ENCODE measurements around the gene ANKS6. TPM values are rescaled to one million over a fixed set of nuclear protein-coding genes. Genes with fewer than 3 reads are reported as not detected.

ANKS6 gene
- total RNA-seq, 2 experiments from 2014 or later, result 21.2 to 23.2 TPM

DNA sequence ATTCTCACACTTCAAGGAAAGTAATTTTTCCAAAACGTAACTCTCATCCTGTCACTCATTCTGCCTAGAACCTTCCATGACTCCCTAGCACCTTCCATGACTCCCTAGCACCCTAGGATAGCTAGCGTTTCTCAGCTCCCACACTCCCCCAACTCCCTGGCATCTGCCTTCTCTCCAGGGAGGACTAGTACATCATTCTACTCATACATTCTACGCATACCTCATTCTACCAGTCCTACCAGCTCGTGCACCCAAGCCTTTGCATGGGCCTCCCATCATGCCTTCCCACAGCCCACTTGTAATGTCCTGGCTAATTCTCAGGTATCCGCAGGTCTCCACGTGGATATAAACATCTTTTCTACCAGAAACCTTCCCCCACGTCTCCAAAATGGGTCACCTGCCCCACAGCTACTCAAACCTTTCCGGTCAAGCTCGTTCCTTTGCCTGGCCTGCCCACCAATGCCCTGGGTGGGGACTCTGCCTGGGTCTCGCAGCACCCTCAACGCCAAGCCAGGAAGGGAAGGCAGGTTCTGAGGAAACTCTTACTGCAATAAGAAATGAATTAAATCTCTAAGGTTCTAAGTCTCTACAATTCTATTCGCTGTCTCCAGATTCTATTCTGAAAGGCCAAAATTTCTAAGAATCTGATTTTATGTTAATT, 930 bp downstream of the ANKS6 start:
- ChIA-PET CTCF (no interaction called here), POLR2A (no interaction called here)

DNA sequence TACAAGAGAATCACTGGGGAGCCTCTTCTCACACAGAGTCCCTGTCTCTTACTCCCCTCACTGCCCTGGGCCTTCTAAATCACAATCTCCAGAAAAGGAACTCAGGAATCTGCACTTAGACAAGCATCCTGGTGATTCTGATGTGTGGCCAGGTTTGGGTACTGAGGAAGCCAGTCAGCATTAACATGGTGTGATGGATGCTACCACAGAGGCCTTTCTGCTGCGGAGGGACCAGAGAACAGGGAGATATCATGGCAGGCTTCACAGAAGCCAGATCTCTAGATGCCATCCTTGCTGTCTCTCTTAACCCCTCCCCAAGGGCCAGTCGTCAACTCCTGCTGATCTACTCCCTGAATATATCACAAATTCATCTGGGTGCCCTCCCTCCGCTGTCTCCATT, 1.6 kb downstream of the ANKS6 start:
- POLR2A ChIA-PET, result no interaction called here

DNA sequence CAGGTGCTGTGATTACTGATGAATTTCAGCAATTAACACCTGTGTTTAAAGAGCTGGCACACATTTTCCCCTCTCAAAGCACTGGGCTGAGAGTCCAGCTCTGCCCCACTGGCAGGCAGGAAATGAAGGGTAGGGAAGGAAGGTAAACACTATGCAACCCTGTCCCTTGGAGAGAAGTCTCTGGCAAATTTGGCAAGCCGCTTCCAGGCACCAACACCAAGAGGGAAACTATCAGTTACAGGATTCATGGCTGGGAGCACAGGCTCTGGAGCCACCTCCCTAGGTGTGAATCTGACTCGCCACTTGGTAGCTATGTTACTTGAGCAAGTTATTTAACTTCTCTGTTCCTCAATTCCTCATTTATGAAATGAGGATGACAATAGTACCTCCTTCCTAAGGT, 3.3 kb downstream of the ANKS6 start:
- POLR2A ChIA-PET, result no interaction called here
- CTCF ChIA-PET, result interaction anchor here (2.1 to 2.2 kb wide), 2 partner anchors 17 to 18 kb away, joined by 4 to 5 read pairs; no protein-coding TSS in a partner anchor

More for the DNA sequence above, 1.6 kb downstream of the ANKS6 start:
- CTCF ChIA-PET, result no interaction called here

DNA sequence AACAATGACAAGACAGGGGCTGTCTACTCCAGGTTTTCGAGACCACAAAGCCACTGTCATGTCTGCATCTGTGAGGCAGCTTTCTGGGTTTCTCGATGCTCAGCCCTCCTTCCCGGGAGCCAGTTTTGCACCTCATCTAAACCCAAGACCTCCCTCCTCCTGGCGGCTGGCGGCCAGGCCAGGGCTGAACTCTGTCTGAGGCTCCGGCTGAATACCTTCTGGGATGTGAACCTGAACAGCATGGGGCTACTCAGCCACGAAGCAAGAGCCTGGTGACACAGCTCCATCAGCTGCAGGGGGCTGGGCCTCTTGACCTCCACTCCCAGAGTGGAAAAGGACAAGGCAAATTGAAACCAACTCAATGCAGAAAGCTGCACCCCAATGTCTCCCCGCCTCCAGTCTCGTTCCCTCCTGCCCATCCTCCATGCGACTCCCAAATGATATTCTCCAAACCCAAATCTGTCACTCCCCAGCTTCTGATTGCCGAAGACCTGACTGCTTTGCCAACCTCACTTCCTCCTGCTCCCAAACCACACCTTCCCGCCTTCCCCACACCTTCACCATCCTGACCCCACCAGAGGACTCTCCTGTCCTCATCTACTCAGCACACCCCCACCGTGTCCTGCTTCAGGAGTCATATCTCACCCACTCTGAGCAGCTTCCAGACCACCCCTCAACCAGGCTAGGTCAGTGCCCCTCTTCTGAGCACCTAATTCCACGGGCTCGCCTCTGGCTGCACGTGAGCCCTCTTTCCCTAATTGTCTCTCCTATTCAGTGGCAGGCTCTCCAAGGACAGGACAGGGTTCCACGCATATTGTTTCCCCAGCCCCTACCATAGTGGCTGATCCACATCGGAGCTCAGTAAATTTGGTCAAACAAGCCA, 4.5 kb downstream of the ANKS6 start:
- CTCF ChIA-PET, result interaction anchor here (0.7 to 2.2 kb wide), 4 partner anchors 16 to 476 kb away, joined by 3 to 5 read pairs (median 4); no protein-coding TSS in a partner anchor
- POLR2A ChIA-PET, result no interaction called here

DNA sequence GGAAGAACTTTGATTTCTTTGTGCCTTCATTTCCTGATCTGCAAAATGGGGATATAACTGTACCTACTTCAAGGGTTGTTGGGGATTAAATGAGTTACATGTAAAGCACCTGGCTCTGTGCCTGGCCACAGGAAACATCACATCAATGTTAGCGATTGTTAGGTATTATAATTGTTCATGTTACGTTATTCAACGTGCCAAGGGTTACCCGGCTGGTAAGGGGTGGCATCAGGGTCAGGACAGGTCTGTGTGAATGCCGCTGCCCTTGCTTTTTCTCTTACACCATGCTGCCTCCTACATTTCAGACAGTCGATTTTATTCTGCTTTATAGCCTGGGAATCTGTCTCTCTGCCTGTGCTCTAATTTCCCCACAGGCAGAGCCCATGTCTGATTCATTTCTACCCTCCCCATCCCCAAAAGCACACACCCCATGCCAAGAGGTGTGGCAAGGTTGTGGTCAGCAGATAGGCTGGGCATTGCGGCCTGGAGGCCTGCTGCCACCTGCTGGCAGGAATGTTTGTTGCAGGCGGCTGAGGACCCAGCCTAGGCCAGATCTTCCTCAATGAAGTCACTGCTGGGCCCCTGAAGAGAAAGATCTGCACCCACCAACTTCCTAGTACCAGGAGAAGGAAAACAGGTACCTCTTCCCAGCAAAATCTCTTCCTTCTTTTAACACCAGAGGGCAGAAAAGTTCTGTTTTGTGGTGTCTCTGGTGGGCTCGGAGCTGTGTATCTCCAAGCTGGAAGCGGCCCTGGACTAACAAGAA, 5.3 kb downstream of the ANKS6 start:
- POLR2A ChIA-PET, result no interaction called here
- CTCF ChIA-PET, result interaction anchor here (0.7 to 2.1 kb wide), 5 partner anchors 11 to 475 kb away, joined by 3 to 5 read pairs (median 4); no protein-coding TSS in a partner anchor

DNA sequence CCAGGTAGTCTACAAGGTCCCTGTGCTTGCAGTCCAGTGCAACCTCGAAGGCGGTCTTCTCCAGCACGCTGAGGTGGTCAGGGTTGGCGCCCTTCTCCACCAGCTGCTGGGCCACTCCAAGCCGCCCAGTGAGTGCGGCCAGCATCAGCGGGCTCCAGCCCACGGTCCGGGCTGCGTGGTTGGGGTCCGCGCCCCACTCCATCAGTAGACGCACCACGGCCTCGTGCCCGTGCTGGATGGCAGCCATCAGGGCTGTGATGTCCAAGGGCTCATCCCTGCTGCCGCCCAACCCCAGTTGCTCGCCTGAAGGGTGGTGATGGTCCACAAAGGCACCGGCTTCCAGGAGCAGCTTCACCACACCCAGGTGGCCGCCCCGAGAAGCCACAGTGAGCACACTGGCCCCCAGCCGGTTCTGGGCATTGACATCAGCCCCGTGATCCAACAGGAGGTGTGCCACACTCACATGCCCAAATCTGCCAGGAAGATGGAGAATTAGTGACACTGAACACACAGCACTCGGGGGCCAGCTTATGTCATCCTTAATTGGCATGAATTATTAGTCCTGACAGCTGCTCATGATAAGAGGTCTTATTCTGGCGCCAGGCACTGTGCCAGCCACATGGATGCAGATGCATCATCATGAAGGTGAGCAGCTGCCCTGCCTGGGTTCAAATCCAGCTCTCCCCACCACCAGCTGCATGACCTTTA, 6.1 kb downstream of the ANKS6 start:
- ChIA-PET POLR2A (no interaction called here), CTCF (interaction anchor here (1.1 to 1.2 kb wide), 2 partner anchors 11 kb away, joined by 4 to 5 read pairs; no protein-coding TSS in a partner anchor)

DNA sequence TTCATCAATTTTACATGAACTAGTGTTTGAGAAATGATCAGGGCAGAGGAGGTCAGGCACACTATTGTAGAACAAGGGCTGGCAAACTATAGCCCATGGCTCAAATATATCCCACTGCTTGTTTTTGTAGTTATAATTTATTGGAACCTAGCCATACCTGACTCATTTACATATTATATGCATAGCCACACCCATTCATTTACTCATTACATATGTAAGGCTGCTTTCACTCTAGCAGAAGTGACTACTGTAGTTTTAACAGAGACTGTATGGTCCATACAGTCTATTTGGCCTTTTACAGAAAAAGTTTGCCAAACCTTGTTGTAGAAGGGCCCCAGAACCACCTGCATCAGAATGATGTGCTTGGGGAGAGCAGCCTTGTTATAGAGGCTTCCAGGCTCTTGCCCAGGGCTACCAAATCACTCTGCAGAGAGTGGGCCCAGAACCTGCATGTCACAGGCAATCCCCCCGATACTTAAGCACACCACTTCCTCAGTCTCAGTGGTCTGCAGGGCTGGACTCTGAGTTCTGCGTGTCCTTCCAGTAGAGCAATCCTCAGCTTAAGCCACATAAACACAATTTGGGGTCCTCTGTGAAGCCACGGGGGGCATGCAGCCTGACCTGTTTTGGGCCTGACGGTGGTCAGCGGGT, 6.7 kb downstream of the ANKS6 start:
- POLR2A ChIA-PET, result no interaction called here
- CTCF ChIA-PET, result interaction anchor here (1.2 kb wide), 1 partner anchor 12 kb away, joined by 5 read pairs; no protein-coding TSS in a partner anchor

DNA sequence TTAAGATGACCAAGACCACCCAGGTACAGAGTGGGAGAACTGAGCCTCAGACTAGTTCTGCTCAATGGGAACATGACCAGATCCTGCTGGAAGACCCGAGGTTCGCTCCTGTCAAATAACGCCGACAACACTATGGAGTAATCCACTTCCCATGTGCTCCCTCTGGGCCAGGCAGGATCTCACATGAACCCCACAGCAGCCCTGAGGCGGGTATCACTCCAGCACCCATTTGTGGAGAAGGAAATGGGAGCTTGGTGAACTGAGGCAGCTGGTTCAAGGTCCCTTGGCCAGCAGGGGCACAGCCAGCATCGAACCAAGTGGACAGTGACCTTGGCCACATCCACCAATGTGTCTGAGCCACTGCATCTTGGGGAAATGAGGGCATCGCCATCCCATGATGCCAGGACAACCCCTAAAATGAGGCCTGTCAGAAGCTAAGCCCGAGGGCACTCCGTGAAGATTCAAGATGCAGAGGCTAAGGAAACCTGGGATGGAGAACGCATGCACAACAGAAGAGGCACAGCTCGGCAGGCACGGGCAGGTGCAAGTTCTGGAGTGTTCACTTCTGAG, 8.5 kb downstream of the ANKS6 start:
- CTCF ChIA-PET, result interaction anchor here (1.5 kb wide), 1 partner anchor 13 kb away, joined by 4 read pairs; no protein-coding TSS in a partner anchor
- POLR2A ChIA-PET, result no interaction called here

DNA sequence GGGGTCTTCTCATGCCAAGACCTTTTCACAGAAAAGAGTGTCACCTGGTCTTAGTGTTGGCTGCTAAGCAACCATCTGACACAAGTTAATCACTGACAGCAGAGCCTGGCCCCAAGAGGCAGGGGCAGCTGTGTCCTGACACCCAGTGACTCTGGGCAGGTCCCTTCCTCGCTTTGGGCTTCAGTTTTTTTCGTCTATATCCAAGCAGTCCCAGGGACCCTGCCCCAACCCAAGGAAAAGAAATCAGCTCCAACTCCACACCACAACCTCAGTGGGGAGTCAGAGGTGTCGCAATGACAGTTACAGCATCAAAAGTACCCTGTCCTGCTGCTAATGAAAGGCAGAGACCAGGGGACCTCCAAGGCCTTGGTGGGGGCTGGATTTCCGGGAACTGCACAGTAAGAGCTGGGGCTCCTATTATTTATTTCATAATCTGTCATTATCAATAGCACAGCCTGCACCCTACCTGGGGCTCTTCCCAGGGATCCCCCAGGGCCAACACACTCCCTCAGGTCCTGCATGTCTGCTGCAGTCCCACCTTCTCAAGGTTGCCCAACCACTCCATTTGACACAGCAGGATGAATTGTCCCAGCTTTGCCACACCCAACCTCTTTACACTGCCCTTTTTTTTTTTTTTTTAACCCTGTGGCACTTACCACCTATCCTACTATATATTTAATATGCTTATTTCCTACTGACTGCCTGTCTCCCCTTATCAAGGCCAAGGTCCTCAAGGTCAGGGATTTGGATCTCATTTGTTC, 9.4 kb downstream of the ANKS6 start:
- CTCF ChIA-PET, result no interaction called here
- POLR2A ChIA-PET, result no interaction called here

DNA sequence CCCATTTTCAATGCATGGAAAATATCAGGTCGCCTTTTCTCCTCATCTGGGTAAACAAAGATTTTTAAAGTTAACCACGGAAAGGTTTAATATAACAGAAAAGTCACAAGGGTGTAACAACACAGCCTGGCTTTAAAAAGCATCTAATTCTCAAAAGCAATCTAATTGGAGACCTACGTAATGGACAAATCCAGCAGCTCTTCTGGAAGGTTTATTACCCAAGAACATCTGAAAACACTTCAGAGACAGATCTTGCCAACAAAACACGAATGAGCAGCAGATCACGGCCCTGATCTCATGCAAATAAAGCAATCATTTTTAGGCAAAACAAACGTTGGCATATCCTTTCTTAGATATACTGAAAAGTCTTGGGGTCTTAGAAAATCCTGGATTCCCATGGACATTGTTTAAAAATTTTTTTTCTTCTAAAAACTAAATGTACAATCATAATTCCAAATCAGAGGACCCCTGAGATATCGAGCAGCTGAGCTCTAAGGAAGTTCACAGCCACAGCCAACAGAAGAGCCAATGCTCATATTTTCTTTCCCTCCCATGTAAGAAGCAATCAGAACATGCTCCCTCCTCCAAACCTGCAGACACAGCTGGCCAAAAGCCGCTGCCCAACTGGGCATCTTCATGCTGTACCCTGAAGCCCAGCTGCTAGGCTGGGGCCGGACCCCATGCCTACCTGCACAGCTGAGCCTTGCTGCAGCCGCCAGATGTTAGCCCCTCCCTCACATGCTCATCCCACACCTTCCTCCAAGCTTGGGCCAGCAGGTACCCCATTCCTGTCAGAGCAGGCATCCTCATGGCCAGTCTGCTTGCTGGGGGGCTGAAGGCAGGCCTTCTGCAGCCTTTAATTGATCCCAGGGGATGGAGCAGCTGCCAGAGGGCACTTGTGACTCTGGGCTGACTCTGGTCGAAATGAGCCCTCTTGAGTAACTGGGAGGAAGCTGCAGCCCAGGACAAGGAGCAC, 11.2 kb downstream of the ANKS6 start:
- ChIA-PET POLR2A (no interaction called here), CTCF (interaction anchor here (1.0 kb wide), 1 partner anchor 9 kb away, joined by 3 read pairs; no protein-coding TSS in a partner anchor)

DNA sequence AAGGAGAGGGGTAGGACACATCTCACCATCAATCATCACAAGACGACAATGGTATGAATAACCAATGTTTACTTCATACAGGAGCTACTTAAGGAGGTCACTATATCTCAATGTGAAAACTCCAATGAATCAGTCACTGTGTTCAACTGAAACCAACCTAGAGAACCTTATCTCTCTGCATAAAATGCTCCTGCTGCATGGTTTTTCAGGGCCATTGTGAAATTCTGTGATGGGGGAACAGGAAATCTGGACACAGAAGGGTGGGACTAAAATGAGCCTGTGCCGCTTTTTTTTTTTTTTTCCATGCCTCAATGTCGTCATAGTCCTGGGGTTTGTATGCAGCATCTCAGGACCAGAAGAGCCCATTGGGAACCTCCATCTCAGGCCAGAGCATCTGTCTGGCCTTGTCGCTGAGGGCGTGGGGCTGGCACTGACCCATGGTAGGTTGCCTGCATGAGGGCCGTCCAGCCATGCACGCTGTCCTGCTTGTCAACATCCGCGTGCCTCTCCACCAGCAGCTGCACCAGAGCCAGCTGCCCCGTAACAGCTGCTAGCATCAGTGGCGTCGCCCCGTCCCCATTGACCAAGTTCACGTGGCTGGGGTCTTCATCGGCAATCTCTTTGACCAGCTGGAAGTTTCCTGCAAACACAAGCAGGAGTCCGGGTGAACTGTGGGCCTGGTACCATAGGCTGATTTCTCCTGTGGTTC, 12.7 kb downstream of the ANKS6 start:
- CTCF ChIA-PET, result no interaction called here
- POLR2A ChIA-PET, result no interaction called here

DNA sequence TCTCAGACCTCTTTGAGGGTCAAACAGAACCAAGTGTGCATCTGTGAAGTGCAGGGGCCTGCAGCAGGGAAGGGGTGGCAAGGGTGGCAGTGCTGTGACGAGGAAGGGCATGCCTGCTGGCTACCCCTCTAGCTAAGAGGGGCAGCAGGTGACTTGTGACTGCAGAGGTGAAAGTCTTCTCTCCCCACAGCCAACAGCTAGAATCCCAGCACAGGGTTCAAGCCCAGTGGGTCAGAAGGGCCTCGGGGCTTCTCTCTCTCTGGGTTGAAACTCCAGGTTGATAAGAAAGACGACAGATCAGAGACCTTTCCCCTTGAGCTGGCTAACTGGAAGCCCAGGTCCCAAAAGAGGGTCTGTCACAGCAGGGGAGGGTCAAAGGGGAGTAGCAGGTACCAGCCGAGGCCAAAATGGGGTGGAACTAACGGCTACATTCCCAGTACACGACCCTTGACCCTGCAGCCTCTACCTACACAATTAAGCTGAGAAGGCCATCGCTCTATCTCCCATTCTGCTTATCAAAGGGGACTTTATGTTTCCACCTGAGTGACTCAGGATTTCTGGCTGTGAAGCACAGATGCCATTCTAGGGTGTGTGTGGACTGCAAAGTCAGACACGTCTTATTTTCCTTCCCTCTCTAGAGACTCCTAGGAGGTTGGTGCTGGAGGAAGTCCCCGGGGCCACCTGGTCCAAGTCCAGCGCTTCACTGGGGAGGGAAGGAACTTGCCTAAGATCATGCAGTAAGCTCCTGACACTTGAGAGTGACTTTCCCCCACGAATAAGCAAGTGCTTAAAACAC, 14.6 kb downstream of the ANKS6 start:
- ChIA-PET CTCF (interaction anchor here (1.0 kb wide), 1 partner anchor 466 kb away, joined by 4 read pairs; no protein-coding TSS in a partner anchor), POLR2A (no interaction called here)

DNA sequence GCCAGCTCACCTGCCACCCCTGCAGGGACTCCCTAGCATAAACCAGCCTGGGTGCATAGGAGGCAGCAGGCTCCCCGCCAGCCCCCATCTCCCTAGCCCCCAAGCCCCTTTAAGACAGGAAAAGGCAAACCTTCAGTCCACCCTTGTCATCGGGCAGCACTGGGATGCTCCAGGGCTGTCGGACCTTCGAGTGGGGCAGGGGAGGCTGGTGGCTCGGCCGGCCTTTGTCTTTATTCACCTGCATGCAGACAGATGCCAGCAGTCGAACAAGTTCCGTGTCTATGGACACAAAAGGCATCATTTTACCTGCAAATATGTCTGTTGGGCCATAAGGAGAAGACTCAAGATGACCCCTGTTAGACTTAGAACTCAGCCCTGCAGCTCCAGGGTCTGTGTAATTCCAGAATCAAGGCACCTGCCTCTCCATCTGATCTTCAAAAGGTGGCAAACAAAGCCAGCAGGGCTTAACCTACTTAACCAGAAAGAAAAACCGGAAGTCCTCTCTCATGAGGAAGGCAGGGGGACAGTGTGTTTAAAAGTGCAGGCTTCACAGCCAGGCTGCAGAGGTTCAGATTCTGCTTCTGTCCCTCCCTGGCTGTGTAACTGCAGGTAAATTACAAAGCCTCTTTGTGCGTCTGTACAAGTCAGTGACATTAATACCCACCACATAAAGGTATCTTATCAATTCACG, 16.2 kb downstream of the ANKS6 start:
- CTCF ChIA-PET, result interaction anchor here (1.1 kb wide), 1 partner anchor 10 kb away, joined by 4 read pairs; no protein-coding TSS in a partner anchor

DNA sequence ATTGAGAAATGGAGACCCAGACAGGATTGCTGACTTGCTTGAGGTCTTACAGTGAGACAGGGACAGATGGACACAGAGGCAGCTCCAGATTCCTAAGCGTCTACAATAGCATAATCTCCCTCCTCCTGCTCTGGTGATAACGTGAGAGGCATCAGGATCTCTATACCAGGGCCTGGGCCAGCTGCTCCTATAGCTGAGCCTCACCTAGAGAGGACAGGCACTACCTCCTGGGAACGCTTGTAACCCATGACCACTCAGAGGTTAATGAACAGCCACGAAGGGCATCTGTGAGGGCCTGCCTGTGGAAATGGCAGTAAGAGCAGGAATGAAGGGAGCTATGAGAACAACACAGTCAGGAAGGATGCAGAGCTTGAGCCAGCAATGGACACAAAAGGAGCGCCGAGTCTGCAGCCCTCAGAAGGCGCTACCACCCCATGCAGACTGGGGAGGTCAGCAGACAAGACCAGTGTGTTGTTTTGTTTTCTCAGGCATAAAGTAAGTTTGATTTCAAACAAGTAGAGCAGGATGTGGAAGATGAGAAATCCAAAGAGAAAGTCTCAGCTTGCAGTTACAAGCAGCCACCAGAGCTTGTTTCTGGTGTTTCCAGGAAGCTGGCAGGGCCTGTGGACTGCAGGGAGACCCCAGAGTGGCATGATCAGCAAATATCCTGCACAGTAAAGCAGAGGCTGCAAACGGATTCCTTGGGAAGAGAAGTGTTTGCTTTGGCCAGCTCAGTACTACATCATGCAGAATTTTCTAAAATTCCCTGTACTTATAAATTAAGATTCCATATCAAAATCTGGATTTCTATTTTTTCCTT, 17.4 kb downstream of the ANKS6 start:
- POLR2A ChIA-PET, result no interaction called here
- CTCF ChIA-PET, result interaction anchor here (0.6 to 1.1 kb wide), 2 partner anchors 12 to 571 kb away, joined by 3 to 4 read pairs; no protein-coding TSS in a partner anchor

More for the DNA sequence above, 16.2 kb downstream of the ANKS6 start:
- POLR2A ChIA-PET, result no interaction called here
